Subcutaneous adipose tissue (tissue), 4 donors: ENCODE data around the gene SLC6A9. TPM values are rescaled to one million over a fixed set of nuclear protein-coding genes. Genes with fewer than 3 reads are reported as not detected.

Source experiments
- total RNA-seq, 4 donors: library from RNA; depleted of rRNA; stranded (reverse); fragments of >200 nt; gene quantifications; one replicate each; pipeline ENCODE4 v1.1.0, GENCODE V29; 2016
- TF ChIP-seq, protein P1 (sequence below): fragments of 450-650 bp; IDR thresholded peaks from one replicate; pipeline ENCODE4 v1.5.1; 2016; ENCODE audit warnings: low read depth, mild to moderate bottlenecking, control low read depth, antibody characterized with exemption, moderate library complexity

SLC6A9 gene
- total RNA-seq, 4 donors from 2014 or later = 0.22 to 0.94 (median 0.34) TPM; not detected in 1

DNA sequence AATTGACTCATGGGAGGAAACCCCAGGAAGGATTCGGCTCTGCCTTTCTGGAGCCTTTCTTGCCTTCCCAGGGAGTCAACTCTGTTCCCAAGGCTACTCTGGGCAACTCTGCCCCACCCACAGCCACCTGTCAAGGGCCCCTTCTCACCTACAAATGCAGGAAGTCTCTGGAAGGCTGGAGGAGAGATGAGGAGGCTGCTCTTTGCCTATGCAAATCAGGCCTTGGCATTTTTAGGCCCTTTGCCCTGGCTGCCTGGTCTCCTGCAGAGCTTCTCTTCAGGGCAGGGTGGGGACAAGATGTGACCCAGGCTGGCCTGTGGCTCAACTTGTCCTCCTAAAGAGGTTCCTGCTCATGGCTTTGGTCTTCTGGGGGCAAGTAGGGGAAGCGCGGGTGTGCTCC, 5.4 kb downstream of the SLC6A9 start:
- TF ChIP-seq, protein P1, sequence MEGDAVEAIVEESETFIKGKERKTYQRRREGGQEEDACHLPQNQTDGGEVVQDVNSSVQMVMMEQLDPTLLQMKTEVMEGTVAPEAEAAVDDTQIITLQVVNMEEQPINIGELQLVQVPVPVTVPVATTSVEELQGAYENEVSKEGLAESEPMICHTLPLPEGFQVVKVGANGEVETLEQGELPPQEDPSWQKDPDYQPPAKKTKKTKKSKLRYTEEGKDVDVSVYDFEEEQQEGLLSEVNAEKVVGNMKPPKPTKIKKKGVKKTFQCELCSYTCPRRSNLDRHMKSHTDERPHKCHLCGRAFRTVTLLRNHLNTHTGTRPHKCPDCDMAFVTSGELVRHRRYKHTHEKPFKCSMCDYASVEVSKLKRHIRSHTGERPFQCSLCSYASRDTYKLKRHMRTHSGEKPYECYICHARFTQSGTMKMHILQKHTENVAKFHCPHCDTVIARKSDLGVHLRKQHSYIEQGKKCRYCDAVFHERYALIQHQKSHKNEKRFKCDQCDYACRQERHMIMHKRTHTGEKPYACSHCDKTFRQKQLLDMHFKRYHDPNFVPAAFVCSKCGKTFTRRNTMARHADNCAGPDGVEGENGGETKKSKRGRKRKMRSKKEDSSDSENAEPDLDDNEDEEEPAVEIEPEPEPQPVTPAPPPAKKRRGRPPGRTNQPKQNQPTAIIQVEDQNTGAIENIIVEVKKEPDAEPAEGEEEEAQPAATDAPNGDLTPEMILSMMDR = no peak

DNA sequence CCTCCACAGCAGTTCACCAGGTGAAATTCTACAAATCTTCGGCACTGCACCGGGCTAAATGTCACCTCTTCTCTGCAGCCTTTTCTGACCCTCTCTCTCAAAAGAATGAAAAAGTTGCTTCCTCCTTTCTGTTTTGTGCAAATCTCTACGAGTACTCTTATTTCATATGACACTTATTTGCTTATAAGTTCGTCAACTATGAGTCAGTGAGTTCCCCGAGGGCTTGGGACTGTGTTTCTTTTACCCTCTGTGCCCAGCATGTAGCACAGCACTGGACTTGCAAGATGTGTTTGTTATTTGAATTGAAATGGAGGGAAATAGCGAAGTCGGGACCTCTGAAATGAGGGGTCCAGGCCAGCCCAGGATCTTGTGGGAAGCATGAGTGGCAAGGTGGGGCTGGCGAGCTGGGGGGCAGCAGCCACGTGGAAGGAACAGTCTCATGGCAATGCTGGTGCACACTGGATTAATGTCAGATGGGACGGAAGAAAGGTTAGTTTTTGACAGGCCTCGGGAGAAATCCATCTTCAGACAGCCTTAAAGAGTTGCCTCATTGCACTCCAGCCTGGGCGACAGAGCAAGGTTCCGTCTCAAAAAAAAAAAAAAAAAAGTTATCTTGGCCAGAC, 6.2 kb downstream of the SLC6A9 start:
- TF ChIP-seq, protein P1 = no peak

DNA sequence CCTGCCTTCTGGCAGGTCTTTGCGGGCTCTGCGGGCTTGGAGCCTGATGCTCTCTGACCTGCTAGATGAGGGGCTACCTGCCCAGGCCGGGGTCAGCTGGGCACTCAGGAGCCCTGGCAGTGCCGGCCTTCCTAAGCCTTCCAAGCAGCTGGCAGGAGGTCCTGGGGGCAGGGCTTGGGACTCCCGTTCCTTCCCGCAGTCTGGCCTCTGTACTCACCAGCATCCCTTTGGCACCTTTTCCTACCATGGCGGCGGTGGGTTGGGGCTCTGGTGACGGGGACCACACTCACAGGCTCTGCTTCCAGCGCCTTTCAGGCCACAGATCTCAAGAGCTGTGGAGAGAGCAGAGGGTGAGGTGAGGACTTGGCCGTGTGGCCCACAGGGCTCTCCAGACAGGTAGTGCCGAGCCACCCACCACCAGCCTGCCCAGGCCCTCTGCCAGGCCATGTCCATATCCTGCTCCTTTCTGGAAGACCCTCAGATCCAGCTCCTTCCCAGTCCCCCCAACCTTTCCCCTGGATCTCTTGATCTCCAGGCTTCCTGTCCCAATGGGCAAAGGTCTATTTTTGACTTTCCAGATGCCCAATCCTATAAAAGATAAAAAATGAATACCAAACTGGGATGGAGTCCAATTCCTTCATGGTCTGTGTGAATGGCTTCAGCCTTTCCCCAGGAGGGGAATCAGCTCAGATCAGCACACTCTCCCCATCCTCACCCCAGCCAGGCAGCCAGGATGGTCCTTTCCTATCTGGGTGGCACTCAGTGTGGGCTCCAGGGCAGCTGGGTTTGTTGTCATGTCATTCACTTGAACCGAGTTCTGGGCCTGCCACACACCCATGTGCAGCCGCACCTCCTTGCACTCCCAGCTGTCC, 7.0 kb downstream of the SLC6A9 start:
- TF ChIP-seq, protein P1 = no peak

DNA sequence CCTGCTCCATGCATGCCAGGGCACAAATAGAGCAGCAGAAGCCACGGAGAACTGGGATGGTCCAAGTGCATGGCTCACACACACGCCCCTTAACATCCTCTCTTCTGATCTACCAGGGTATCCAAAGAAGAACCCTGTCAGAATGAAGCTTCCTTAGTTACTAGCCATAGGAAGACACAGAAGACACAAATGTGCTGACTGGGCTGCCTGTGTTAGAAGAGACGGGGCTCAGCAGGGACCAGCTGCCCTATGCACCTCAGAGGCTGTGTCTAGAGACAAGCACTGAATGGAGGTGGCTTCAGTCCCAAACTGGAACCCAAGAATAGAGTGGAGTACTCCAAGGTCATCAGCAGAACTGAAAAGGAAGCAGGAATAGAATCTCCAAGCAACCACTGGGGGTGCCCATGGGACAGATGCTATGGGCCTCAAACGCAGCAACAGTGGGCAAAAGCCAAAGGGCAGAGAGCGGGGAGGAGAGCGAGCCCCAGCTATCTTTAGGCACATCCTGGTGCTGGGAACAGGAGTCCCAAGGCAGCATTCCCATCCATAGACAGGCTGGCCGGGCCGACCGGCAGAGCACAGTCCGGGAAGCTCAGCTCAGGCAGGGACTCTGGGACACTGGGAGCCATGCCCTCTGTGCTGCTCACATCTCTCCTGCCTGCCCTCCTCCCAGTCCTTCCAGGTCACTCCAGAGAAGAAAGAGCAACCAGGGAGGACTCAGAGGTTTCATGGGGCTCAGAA, 9.5 kb downstream of the SLC6A9 start:
- TF ChIP-seq, protein P1 = no peak

DNA sequence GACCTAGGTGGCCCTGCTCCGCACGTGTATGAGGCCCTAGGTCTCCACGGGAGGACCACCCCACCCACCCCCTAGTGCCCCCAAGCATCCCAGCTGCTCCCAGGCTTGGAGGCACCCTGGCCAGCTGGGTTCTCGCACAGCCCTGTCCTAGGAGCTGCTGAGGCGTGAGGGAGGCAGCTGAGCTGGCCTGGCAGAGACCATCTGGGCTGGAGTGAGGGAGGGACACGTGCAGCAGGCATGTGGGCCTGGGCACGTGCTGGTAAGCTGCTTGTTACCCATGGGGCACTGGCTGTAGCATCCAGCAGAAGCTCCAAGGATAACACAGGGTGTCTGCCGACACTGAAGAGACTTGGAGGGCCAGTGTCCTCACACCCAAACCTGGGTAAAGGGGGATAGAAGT, 10.1 kb downstream of the SLC6A9 start:
- TF ChIP-seq, protein P1 = no peak

DNA sequence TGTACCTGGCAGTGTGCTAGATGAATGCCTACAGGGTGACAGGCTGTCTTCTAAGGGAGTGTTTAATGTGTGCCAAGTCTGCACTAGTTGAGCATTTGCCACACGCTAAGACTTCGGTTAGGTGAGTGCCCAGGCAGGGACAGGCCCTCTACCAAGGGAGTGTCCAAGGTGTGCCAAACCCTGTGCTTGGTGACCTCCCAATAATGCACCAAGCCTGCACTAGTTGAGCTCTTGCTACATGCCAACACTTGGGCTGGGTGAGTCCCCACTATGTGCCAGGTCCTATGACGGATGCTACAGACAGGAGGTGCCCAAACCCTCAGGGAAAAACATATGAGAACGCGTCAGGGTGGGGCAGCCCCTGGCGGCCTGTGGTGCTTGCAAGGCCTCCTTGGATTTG, 10.8 kb downstream of the SLC6A9 start:
- TF ChIP-seq, protein P1 = no peak

DNA sequence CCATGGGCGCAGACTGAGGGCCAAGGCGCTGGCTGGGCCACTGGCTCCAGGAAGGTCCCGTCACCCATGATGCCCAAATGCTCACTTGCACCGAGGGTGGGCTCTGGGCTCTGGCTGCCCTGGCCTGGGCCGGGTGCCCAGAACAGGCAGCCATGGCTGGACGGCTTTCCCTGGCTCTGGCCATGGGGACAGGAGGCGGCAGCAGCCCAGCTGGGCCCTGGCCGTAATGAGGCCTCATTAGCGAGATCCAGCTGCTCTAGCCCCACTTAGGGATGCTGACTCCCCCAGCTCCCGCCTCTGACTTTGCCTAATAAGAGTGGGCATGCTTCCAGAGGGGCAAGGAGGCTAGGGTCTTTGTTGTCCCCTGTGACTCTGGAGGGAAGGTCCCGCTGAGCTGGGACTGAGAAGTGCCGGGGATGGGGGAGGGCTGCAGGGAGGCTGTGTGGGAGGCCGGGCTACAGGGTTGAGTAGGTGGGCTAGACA, 11.8 kb downstream of the SLC6A9 start:
- TF ChIP-seq, protein P1 = no peak
